BLaER1 treated with 17β-estradiol and CSF1 and Interleukin-3, amounts not matched to agents 10 nM and 100 nM (cell line): Measurements from ENCODE around the gene KLRF1.
A peak's percentile ranks its signal among the peaks of the same experiment; 100 is the strongest.

Source experiments
- H3K27ac ChIP-seq, 11 experiments: shearing (Covaris generic); formaldehyde crosslinking; 2 replicates each; pipeline ENCODE4 v1.8.1; 2022
- H3K27me3 ChIP-seq, 11 experiments: shearing (Covaris generic); formaldehyde crosslinking; 2 replicates each; pipeline ENCODE4 v1.8.1; 2022
- H3K36me3 ChIP-seq, 11 experiments: shearing (Covaris generic); formaldehyde crosslinking; 2 replicates each; pipeline ENCODE4 v1.8.1; 2022
- H3K4me1 ChIP-seq, 10 experiments: shearing (Covaris generic); formaldehyde crosslinking; 2 replicates each; pipeline ENCODE4 v1.8.1; 2022
- H3K4me2 ChIP-seq, 11 experiments: shearing (Covaris generic); formaldehyde crosslinking; 2 replicates each; pipeline ENCODE4 v1.8.1; 2022
- H3K4me3 ChIP-seq, 10 experiments: shearing (Covaris generic); formaldehyde crosslinking; 2 replicates each; pipeline ENCODE4 v1.8.1; 2022
- H3K9ac ChIP-seq, 11 experiments: shearing (Covaris generic); formaldehyde crosslinking; 2 replicates each; pipeline ENCODE4 v1.8.1; 2022
- H3K9me3 ChIP-seq, 11 experiments: shearing (Covaris generic); formaldehyde crosslinking; replicated peaks in 1 of 11; 2 replicates each; pipeline ENCODE4 v1.8.1; 2022
- H4K20me1 ChIP-seq, 11 experiments: shearing (Covaris generic); formaldehyde crosslinking; 2 replicates each; pipeline ENCODE4 v1.8.1; 2022
- Cebpa-rat ChIP-seq, 11 experiments: shearing (Covaris generic); IDR thresholded peaks; 2 replicates each; pipeline ENCODE4 v1.8.1; 2022

KLRF1 gene

DNA sequence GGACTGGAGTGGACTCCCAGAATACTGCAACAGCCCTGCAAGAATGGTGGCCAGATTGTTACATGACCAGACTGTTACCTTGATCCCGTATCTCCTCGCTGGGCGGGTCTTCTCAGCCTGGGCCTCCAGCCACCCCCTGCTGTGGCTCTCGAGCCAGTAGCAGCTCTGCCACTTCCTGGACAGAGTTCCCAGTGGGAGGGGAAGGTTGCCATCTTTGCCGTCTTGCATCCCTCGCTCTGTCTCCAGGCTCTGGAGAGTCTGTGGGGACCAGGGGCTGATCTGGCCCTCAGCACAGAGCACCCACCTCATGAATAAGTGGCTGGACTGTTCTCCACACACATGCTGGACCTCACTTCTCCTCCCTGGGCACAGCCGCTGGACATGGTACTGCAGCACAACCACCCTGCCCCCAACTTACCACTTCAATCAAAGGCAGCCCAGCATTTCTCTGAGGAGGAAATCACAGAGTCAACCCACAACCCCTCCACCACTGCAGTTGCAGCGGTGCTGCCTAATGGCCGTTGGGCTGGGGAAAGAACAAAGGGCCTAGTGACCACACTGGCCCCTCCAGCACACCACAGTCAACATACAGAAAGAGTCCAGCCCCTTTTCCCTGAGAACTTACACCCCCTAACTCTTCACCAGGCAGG lies 6.9 kb upstream of the KLRF1 start:
- peaks cover 0 to 15% (median 0%) of the 10 kb centered on the region in 11 experiments; a peak in 5 of 22 replicates for H3K9me3 ChIP-seq
- H3K4me1 ChIP-seq, result no peaks in the 10 kb centered on the region; a peak in 1 of 20 replicates
- no peaks in the 10 kb centered on the region for H3K36me3 ChIP-seq
- H3K4me2 ChIP-seq, result peak overlapping the region in 1 of 11 experiments; percentile 11; a peak in 1 of 22 replicates
- H3K27me3 ChIP-seq, result no peaks in the 10 kb centered on the region
- H3K27ac ChIP-seq, result no peak overlapping the region
- no peak for TF ChIP-seq Cebpa-rat (IDR thresholded peaks at IDR 0.05)
- no peak overlapping the region for H3K4me3 ChIP-seq
- H4K20me1 ChIP-seq, result no peaks in the 10 kb centered on the region
- no peak overlapping the region for H3K9ac ChIP-seq

GRCh38 chr12:9829483-9829882 lies 2.2 kb downstream of the KLRF1 start:
- no peaks in the 10 kb centered on the region for H3K27me3 ChIP-seq
- H3K27ac ChIP-seq, result no peak overlapping the region
- H3K36me3 ChIP-seq, result no peaks in the 10 kb centered on the region
- H3K9me3 ChIP-seq, result 0 out of 22 replicates have a peak, but pooled peaks cover 0 to 4% (median 0%) of the 10 kb centered on the region in 11 experiments
- TF ChIP-seq Cebpa-rat (IDR thresholded peaks at IDR 0.05), result no peak
- no peak overlapping the region for H3K9ac ChIP-seq
- no peak overlapping the region for H3K4me2 ChIP-seq
- H4K20me1 ChIP-seq, result no peaks in the 10 kb centered on the region
- no peaks in the 10 kb centered on the region for H3K4me1 ChIP-seq
- no peak overlapping the region for H3K4me3 ChIP-seq

GRCh38 chr12:9829982-9830381 lies 2.7 kb downstream of the KLRF1 start:
- Histone ChIP-seq H3K36me3 (no peaks in the 10 kb centered on the region), H3K27me3 (no peaks in the 10 kb centered on the region), H3K27ac (no peak overlapping the region), H4K20me1 (no peaks in the 10 kb centered on the region), H3K9ac (no peak overlapping the region), H3K4me1 (no peaks in the 10 kb centered on the region), H3K9me3 (0 out of 22 replicates have a peak, but pooled peaks cover 0 to 4% (median 0%) of the 10 kb centered on the region in 11 experiments), H3K4me3 (no peak overlapping the region), H3K4me2 (no peak overlapping the region)
- no peak for TF ChIP-seq Cebpa-rat (IDR thresholded peaks at IDR 0.05)

DNA sequence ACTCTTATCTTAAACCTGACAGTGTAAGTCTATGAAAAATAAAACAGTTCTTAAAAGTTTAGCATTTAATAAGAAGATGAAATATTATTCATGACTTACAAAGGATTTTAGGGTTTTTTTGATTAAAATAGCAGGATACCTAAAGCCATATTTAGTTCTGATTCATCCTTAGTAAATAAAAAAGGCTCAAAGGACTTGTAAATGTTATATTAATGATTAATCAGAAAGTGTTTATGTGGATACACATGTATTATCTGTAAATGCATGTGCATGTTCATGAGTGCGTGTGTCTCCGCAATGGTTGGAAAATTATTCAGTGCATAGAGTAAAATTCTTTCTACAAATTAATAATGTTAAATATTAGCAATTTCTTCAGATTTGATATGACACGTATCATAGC lies 4.4 kb downstream of the KLRF1 start:
- no peak overlapping the region for H3K4me2 ChIP-seq
- H3K27me3 ChIP-seq, result no peaks in the 10 kb centered on the region
- no peak for TF ChIP-seq Cebpa-rat (IDR thresholded peaks at IDR 0.05)
- no peaks in the 10 kb centered on the region for H4K20me1 ChIP-seq
- H3K4me1 ChIP-seq, result no peaks in the 10 kb centered on the region
- H3K4me3 ChIP-seq, result no peak overlapping the region
- H3K27ac ChIP-seq, result no peak overlapping the region
- H3K9ac ChIP-seq, result no peak overlapping the region
- no peaks in the 10 kb centered on the region for H3K36me3 ChIP-seq
- no peaks in the 10 kb centered on the region for H3K9me3 ChIP-seq

- H3K9me3 ChIP-seq, result 0 out of 22 replicates have a peak, but pooled peaks cover 0 to 7% (median 0%) of the 10 kb centered on the region in 11 experiments
- no peak overlapping the region for H3K4me2 ChIP-seq
- H3K9ac ChIP-seq, result no peak overlapping the region
- no peaks in the 10 kb centered on the region for H3K36me3 ChIP-seq
- no peaks in the 10 kb centered on the region for H3K4me1 ChIP-seq
- H3K27ac ChIP-seq, result no peak overlapping the region
- no peak overlapping the region for H3K4me3 ChIP-seq
- H4K20me1 ChIP-seq, result no peaks in the 10 kb centered on the region
- no peak for TF ChIP-seq Cebpa-rat (IDR thresholded peaks at IDR 0.05)
- H3K27me3 ChIP-seq, result no peaks in the 10 kb centered on the region
Measured at GRCh38 chr12:9843407-9843806, 16.1 kb downstream of the KLRF1 start.

GRCh38 chr12:9848899-9849298 lies 21.6 kb downstream of the KLRF1 start:
- Histone ChIP-seq H3K4me2 (no peak overlapping the region), H3K27me3 (no peaks in the 10 kb centered on the region), H3K4me3 (no peak overlapping the region), H3K9ac (no peak overlapping the region), H3K9me3 (peaks cover 0 to 7% (median 0%) of the 10 kb centered on the region in 11 experiments; a peak in 2 of 22 replicates), H3K27ac (no peak overlapping the region), H3K36me3 (no peaks in the 10 kb centered on the region), H3K4me1 (no peaks in the 10 kb centered on the region), H4K20me1 (no peaks in the 10 kb centered on the region)
- TF ChIP-seq Cebpa-rat (IDR thresholded peaks at IDR 0.05), result no peak

DNA sequence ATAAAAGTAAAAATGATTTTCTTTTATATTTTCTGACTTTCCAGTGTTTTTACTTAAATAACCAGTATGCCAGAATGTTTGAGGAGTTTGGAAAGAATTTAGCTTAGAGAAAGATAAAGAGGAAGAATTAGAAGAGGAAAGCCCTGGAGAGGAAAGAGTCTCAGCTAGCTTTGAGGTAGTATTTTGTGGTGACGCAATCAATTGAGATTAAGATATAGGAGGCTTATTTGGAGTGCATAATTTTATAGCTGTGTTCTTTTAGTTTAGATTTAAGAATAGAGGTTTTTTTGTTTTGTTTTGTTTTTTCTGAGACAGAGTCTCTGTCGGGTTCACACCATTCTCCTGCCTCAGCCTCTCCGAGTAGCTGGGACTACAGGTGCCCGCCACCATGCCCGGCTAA lies 23.8 kb downstream of the KLRF1 start:
- H4K20me1 ChIP-seq, result no peaks in the 10 kb centered on the region
- no peak overlapping the region for H3K4me3 ChIP-seq
- no peak overlapping the region for H3K9ac ChIP-seq
- no peak overlapping the region for H3K4me2 ChIP-seq
- H3K36me3 ChIP-seq, result no peaks in the 10 kb centered on the region
- H3K27me3 ChIP-seq, result no peaks in the 10 kb centered on the region
- peak in 3 of 11 experiments; percentile 11 to 58 (median 26); a peak in 2 of 22 replicates for TF ChIP-seq Cebpa-rat (IDR thresholded peaks at IDR 0.05)
- H3K4me1 ChIP-seq, result no peaks in the 10 kb centered on the region
- no peak overlapping the region for H3K27ac ChIP-seq
- H3K9me3 ChIP-seq, result peaks cover 0 to 7% (median 0%) of the 10 kb centered on the region in 11 experiments; a peak in 2 of 22 replicates

GRCh38 chr12:9851927-9852326 lies 24.6 kb downstream of the KLRF1 start:
- no peak overlapping the region for H3K27ac ChIP-seq
- H3K36me3 ChIP-seq, result no peaks in the 10 kb centered on the region
- no peaks in the 10 kb centered on the region for H4K20me1 ChIP-seq
- no peaks in the 10 kb centered on the region for H3K27me3 ChIP-seq
- no peak overlapping the region for H3K4me2 ChIP-seq
- H3K4me3 ChIP-seq, result no peak overlapping the region
- H3K4me1 ChIP-seq, result no peaks in the 10 kb centered on the region
- no peak for TF ChIP-seq Cebpa-rat (IDR thresholded peaks at IDR 0.05)
- H3K9me3 ChIP-seq, result peaks cover 0 to 7% (median 0%) of the 10 kb centered on the region in 11 experiments; a peak in 2 of 22 replicates
- no peak overlapping the region for H3K9ac ChIP-seq

- H3K4me3 ChIP-seq, result no peak overlapping the region
- H3K4me2 ChIP-seq, result no peak overlapping the region
- H3K9me3 ChIP-seq, result no peaks in the 10 kb centered on the region
- H3K27me3 ChIP-seq, result no peaks in the 10 kb centered on the region
- no peak for TF ChIP-seq Cebpa-rat (IDR thresholded peaks at IDR 0.05)
- H3K4me1 ChIP-seq, result no peaks in the 10 kb centered on the region
- no peaks in the 10 kb centered on the region for H4K20me1 ChIP-seq
- H3K27ac ChIP-seq, result no peak overlapping the region
- H3K36me3 ChIP-seq, result no peaks in the 10 kb centered on the region
- H3K9ac ChIP-seq, result no peak overlapping the region
Measured at GRCh38 chr12:9856151-9856550, 28.9 kb downstream of the KLRF1 start.

GRCh38 chr12:9856894-9857293 lies 29.6 kb downstream of the KLRF1 start:
- H3K4me3 ChIP-seq, result no peak overlapping the region
- no peak overlapping the region for H3K9ac ChIP-seq
- no peaks in the 10 kb centered on the region for H3K36me3 ChIP-seq
- no peaks in the 10 kb centered on the region for H4K20me1 ChIP-seq
- H3K27ac ChIP-seq, result no peak overlapping the region
- no peaks in the 10 kb centered on the region for H3K27me3 ChIP-seq
- H3K4me2 ChIP-seq, result no peak overlapping the region
- no peaks in the 10 kb centered on the region for H3K9me3 ChIP-seq
- TF ChIP-seq Cebpa-rat (IDR thresholded peaks at IDR 0.05), result no peak
- no peaks in the 10 kb centered on the region for H3K4me1 ChIP-seq
